ENCODE data around the gene PLA2G12A.

DNA sequence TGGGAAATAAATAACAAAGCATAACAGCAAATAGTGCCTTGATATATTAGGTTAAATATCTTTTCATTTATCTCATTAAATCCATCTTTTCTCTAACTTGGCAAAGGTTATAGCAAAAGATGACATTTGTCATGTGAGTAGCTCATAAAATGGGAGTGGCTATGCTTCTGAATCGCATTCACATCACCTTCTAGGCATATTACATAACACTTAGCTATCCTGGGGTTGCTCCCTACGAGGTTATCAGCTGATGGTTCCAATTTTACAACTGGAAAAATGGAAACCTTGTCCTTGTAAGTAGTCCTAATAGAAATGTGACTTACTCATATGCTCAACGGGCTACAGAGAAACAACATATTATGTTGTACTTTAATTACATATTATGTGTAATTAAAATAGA, 16.4 kb downstream of the PLA2G12A start:
- TF ChIP-seq CTCF (IDR thresholded peaks at IDR 0.05; ENCODE audit: extremely low read depth in 1 of 2, insufficient read depth in 1 of 2, low read depth in 1 of 2, low read length in 2 of 2) (no peak), MYC (IDR thresholded peaks at IDR 0.05; ENCODE audit: low read depth, low read length) (no peak), MAX (IDR thresholded peaks at IDR 0.05; ENCODE audit: insufficient read depth, insufficient read length) (no peak), POLR2A (IDR thresholded peaks at IDR 0.05; ENCODE audit: low read depth, low read length) (no peak)

Data from endothelial cell of umbilical vein (primary cell).